Natural killer cell (primary cell): ENCODE measurements around the gene CLEC4E. TPM values are rescaled to one million over a fixed set of nuclear protein-coding genes. Genes with fewer than 3 reads are reported as not detected.

Experiments
- ATAC-seq, 3 donors: fragments of 150-1000 bp in 2 of 3; fragments of 200-7000 bp in 1 of 3; cut with Tn5 transposase; 1 replicate in 1 of 3; 2 replicates in 2 of 3; pipeline ENCODE4 v1.10.0; 2021; ENCODE audit warnings: mild to moderate bottlenecking in 2 of 3, moderate library complexity in 2 of 3
- DNase-seq, 2 donors: peaks; one replicate each; pipeline versions ENCODE4 v3.0.0 to v3.0.0-alpha.2; 2013 to 2021; ENCODE audit warnings: mixed read lengths in 1 of 2
- H3K27ac ChIP-seq: one replicate; pipeline ENCODE4 v1.5.1; 2013; ENCODE audit warnings: mild to moderate bottlenecking, low read length
- H3K27me3 ChIP-seq: one replicate; pipeline ENCODE4 v1.6.1; 2013; ENCODE audit warnings: low read length; ENCODE audit not compliant: control insufficient read depth, insufficient read depth
- H3K36me3 ChIP-seq: one replicate; pipeline ENCODE4 v1.6.1; 2013; ENCODE audit warnings: low read length; ENCODE audit not compliant: control insufficient read depth, insufficient read depth
- H3K4me1 ChIP-seq: one replicate; pipeline ENCODE4 v1.6.1; 2013; ENCODE audit warnings: low read length; ENCODE audit not compliant: control insufficient read depth, insufficient read depth
- H3K4me3 ChIP-seq: one replicate; pipeline ENCODE4 v1.5.1; 2013; ENCODE audit warnings: low read length
- H3K9me3 ChIP-seq: one replicate; pipeline ENCODE4 v1.6.1; 2013; ENCODE audit warnings: low read length; ENCODE audit not compliant: control insufficient read depth, insufficient read depth
- H3K27ac Mint-ChIP-seq, 2 donors: one replicate each; pipeline ENCODE4 v1.8.0; 2022; ENCODE audit warnings: mild to moderate bottlenecking in 2 of 2, mixed read lengths in 2 of 2, moderate library complexity in 1 of 2
- H3K27me3 Mint-ChIP-seq, 2 donors: one replicate each; pipeline ENCODE4 v1.8.0; 2022; ENCODE audit warnings: low read depth in 2 of 2, mixed read lengths in 2 of 2
- H3K36me3 Mint-ChIP-seq: one replicate; pipeline ENCODE4 v1.8.0; 2022; ENCODE audit warnings: mixed read lengths
- H3K4me1 Mint-ChIP-seq, 2 donors: one replicate each; pipeline ENCODE4 v1.8.0; 2022; ENCODE audit warnings: mixed read lengths in 2 of 2
- H3K4me3 Mint-ChIP-seq: one replicate; pipeline ENCODE4 v1.8.0; 2022; ENCODE audit warnings: mild to moderate bottlenecking, moderate library complexity, mixed read lengths
- H3K9me3 Mint-ChIP-seq, 2 donors: one replicate each; pipeline ENCODE4 v1.8.0; 2022; ENCODE audit warnings: mixed read lengths in 2 of 2
- WGBS: methylation state at CpG from one replicate; pipeline ENCODE4 v1.1.7; 2013; ENCODE audit warnings: missing lambda C conversion rate; ENCODE audit not compliant: insufficient coverage; 5-methylcytosine and 5-hydroxymethylcytosine counted together
- intact Hi-C: fragments of 100-400 bp; cut with micrococcal nuclease; formaldehyde crosslinking; loops from one replicate; pipeline ENCODE4 v1.14.2; 2022
- total RNA-seq, 4 donors: library from RNA; stranded (reverse); fragments of 120-200 nt in 1 of 4; gene quantifications; one replicate each; pipeline versions ENCODE4 v1.2.3 to v1.2.4, GENCODE V29; 2013 to 2022
- TF ChIP-seq, protein P1 (sequence below): fragments of 200-600 bp; IDR thresholded peaks from one replicate; pipeline ENCODE4 v1.8.0; 2022; ENCODE audit warnings: antibody characterized with exemption

CLEC4E gene
- total RNA-seq, 3 donors from 2014 or later (not counting 1 experiment from before 2014, with no cell fraction given), result 3.3 to 9.1 TPM; not detected in 1

DNA sequence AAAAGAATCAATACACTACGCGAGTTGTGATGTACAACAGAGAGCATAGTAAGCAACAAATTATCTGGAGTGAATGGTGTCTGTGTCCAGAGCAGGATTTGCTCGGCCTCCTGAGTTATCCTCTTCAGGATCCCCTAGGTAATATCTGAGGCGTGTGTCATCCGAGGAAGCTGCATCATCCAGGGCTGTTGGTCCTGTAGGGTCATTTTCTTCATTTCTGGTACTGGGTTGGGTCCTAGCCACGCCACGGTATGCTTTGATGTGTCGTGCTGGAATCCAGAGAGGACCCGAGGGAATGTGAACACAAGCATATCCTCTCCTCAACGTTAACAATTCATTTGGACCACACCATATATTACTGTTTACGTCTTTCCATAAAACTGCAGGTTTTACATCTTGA is 19.0 kb upstream of the CLEC4E start:
- Mint-ChIP-seq H3K27ac (no peak overlapping the region), H3K27me3 (peaks cover 9 to 16% of the 10 kb centered on the region in 2 donors), H3K9me3 (peaks cover 2 to 3% of the 10 kb centered on the region in 2 donors), H3K4me3 (no peak overlapping the region), H3K4me1 (no peaks in the 10 kb centered on the region), H3K36me3 (no peaks in the 10 kb centered on the region)
- Histone ChIP-seq H3K27ac (no peak overlapping the region), H3K4me1 (no peaks in the 10 kb centered on the region), H3K4me3 (no peak overlapping the region), H3K36me3 (no peaks in the 10 kb centered on the region), H3K9me3 (peaks cover 3% of the 10 kb centered on the region), H3K27me3 (no peaks in the 10 kb centered on the region)
- DNase-seq, result no peak
- ATAC-seq, result no peak
- intact Hi-C loops, result no loop called here
- TF ChIP-seq, protein P1, sequence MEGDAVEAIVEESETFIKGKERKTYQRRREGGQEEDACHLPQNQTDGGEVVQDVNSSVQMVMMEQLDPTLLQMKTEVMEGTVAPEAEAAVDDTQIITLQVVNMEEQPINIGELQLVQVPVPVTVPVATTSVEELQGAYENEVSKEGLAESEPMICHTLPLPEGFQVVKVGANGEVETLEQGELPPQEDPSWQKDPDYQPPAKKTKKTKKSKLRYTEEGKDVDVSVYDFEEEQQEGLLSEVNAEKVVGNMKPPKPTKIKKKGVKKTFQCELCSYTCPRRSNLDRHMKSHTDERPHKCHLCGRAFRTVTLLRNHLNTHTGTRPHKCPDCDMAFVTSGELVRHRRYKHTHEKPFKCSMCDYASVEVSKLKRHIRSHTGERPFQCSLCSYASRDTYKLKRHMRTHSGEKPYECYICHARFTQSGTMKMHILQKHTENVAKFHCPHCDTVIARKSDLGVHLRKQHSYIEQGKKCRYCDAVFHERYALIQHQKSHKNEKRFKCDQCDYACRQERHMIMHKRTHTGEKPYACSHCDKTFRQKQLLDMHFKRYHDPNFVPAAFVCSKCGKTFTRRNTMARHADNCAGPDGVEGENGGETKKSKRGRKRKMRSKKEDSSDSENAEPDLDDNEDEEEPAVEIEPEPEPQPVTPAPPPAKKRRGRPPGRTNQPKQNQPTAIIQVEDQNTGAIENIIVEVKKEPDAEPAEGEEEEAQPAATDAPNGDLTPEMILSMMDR, result no peak
- 92% methylated on average over 11 of the region's 11 CpGs for WGBS

DNA sequence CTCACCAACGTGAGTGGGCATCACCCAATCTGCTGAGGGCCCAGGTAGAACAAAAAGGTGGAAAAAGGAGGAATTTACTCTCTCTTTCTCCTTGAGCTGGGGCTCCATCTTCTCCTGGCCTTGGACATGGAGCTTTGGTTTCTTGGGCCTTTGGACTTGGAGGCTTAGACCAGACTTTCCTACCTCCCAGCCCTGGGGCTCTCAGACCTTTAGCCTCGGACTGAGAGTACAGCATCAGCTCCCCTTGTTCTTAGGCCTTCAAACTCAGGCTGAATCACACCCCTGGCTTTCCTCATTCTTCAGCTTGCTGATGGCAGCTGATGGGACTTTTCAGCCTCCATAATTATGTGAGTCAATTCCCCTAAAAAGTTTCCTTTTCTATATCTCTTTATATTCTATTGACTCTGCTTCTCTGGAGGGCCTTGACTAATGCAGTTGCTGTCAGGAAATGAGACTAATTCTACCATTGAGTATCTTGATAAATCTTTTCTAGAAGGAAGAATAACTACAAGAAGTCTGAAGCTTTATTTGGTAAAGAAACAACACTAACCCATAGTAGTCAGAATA is 15.9 kb upstream of the CLEC4E start:
- no peak overlapping the region for H3K27ac ChIP-seq
- no peak for ATAC-seq
- 86% methylated on average over 2 of the region's 2 CpGs for WGBS

DNA sequence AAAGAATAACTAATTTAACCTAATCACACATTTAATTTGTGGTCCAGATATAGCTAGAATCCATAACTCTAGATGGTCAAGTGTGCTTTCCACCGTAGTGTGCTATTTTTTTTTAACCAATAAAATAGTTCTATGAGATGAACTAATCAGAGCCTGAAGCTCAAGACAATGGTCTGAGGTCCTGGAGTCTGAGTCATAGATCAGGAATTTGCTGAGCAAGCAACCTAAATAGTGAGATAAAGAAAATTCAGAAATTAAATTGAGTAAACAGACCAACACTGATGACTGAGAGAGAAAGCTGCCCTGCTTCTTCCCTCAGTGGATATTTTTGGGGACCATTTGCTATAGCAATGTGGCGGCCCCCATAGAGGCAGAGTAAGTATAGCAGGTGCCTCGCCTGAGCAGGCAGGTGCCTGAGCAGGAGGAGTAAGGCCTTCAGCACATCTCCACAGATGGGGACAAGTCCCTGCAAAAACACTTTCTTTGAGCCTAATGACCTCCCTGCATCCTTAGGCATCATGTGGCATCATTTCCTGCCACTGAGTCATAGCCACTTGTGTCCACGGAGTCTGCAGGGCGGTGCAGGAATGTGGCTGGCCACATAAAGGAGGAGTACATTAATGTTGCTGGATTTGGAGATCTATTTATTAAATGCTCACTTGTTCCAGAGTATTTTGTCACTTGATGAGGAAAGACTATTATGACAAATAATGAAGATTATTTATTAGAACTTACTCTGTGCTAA is 13.9 kb upstream of the CLEC4E start:
- Mint-ChIP-seq H3K27me3 (peaks cover 8 to 14% of the 10 kb centered on the region in 2 donors), H3K4me1 (no peaks in the 10 kb centered on the region), H3K9me3 (no peaks in the 10 kb centered on the region), H3K27ac (no peak overlapping the region), H3K4me3 (no peak overlapping the region), H3K36me3 (no peaks in the 10 kb centered on the region)
- intact Hi-C loops, result no loop called here
- Histone ChIP-seq H3K4me1 (no peaks in the 10 kb centered on the region), H3K27ac (no peak overlapping the region), H3K27me3 (no peaks in the 10 kb centered on the region), H3K4me3 (no peak overlapping the region), H3K9me3 (no peaks in the 10 kb centered on the region), H3K36me3 (no peaks in the 10 kb centered on the region)
- DNase-seq (no peak), ATAC-seq (no peak)
- WGBS, result 92% methylated on average over 4 of the region's 5 CpGs
- TF ChIP-seq, protein P1, result no peak

More for the DNA sequence above, 15.9 kb upstream of the CLEC4E start:
- Mint-ChIP-seq H3K27ac (no peak overlapping the region), H3K36me3 (no peaks in the 10 kb centered on the region), H3K4me3 (no peak overlapping the region), H3K27me3 (peaks cover 8 to 30% of the 10 kb centered on the region in 2 donors), H3K4me1 (no peaks in the 10 kb centered on the region), H3K9me3 (no peaks in the 10 kb centered on the region)
- Histone ChIP-seq H3K27me3 (no peaks in the 10 kb centered on the region), H3K9me3 (no peaks in the 10 kb centered on the region), H3K36me3 (no peaks in the 10 kb centered on the region), H3K4me3 (no peak overlapping the region), H3K4me1 (no peaks in the 10 kb centered on the region)
- no peak for DNase-seq
- TF ChIP-seq, protein P1, result no peak
- intact Hi-C loops, result no loop called here
